Measurements from ENCODE around the gene RASSF7.

DNA sequence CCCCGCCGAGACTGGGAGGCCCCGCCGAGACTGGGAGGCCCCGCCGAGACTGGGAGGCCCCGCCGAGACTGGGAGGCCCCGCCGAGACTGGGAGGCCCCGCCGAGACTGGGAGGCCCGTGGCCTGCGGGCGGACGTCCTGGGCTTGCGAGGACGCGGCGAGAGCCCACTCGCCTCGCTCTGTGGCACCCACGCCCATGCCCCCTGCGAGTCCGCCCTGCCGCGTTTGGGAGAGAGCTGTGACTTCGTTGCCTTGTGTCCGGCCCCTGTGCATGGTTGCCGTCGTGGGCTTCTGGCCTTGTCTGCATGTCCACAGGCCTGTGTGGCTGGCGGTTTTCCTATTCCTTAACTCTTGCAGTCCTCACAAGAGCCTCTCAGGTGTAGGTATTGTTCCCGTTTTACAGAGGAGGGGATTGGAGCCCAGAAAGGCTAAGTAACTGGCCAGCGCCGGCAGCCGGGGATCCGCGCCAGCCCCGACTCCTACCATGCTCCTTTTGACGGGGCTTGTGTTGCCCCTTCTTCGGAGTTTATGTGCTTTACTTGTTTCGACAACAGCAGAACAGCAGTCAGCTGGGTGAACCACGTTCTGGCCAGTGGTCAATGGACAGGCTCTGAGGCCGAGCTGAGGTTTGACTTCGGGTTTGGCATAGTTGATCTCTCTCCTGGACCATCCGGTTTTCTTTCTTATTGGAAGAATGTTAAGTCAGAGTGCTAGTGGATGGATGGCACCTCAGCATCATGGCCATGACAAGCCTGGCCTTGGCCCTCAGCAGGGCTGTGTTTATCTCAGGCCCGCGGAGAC, 16.2 kb downstream of the RASSF7 start:
- TF ChIP-seq, protein P1, sequence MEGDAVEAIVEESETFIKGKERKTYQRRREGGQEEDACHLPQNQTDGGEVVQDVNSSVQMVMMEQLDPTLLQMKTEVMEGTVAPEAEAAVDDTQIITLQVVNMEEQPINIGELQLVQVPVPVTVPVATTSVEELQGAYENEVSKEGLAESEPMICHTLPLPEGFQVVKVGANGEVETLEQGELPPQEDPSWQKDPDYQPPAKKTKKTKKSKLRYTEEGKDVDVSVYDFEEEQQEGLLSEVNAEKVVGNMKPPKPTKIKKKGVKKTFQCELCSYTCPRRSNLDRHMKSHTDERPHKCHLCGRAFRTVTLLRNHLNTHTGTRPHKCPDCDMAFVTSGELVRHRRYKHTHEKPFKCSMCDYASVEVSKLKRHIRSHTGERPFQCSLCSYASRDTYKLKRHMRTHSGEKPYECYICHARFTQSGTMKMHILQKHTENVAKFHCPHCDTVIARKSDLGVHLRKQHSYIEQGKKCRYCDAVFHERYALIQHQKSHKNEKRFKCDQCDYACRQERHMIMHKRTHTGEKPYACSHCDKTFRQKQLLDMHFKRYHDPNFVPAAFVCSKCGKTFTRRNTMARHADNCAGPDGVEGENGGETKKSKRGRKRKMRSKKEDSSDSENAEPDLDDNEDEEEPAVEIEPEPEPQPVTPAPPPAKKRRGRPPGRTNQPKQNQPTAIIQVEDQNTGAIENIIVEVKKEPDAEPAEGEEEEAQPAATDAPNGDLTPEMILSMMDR (IDR thresholded peaks at IDR 0.05), result no peak
- TF ChIP-seq POLR2A (IDR thresholded peaks at IDR 0.05), result no peak

Data from lower leg skin (tissue), 3 donors.